GM12878 (cell line): Measurements from ENCODE around the gene UBR3. TPM values are rescaled to one million over a fixed set of nuclear protein-coding genes. Genes with fewer than 3 reads are reported as not detected.

Source experiments
- ATAC-seq: fragments of 200-7000 bp; cut with Tn5 transposase; 3 replicates; pipeline ENCODE4 v1.9.1; 2020; ENCODE audit warnings: mild to moderate bottlenecking, moderate library complexity
- BruUV-seq: library from RNA; stranded (reverse); fragments of 400-500 nt; replicated peaks from 2 replicates; lab custom pipeline; 2021; lab: Mats Ljungman, UMichigan
- CTCF ChIA-PET: fragments of 300-600 bp; sonication (Branson Sonifier 250); formaldehyde crosslinking; extraction: SDS; loops from one replicate; lab custom pipeline; 2021; ENCODE audit warnings: inconsistent platforms; lab: Yijun Ruan, JAX
- POLR2A ChIA-PET: fragments of 350-600 bp; formaldehyde crosslinking; extraction: SDS; loops from one replicate; lab custom pipeline; 2021; ENCODE audit warnings: inconsistent platforms; lab: Charles Lee
- RAD21 ChIA-PET: fragments of 300-600 bp; sonication (Branson Sonifier 250); formaldehyde crosslinking; loops from one replicate; lab custom pipeline; 2023; ENCODE audit warnings: antibody characterized with exemption; ENCODE audit not compliant: unreplicated experiment; lab: Charles Lee
- SMC1A ChIA-PET: fragments of 300-600 bp; sonication (Branson Sonifier 250); formaldehyde crosslinking; loops from one replicate; lab custom pipeline; 2023; ENCODE audit not compliant: unreplicated experiment, uncharacterized antibody; lab: Charles Lee
- DNase-seq: peaks from one replicate; pipeline ENCODE4 v3.0.0-alpha.2; 2011; ENCODE audit warnings: low read depth, low spot score
- FAIRE-seq: peaks from 3 replicates; lab custom pipeline; 2011; peaks lifted over from hg19 to GRCh38; lab: Jason Lieb, UNC
- H2AFZ ChIP-seq: 2 replicates; pipeline ENCODE4 v1.6.0; 2011; ENCODE audit warnings: low read depth, low read length, control low read depth; ENCODE audit not compliant: control insufficient read depth
- H3K27ac ChIP-seq: 2 replicates; pipeline ENCODE4 v1.5.1; 2011; ENCODE audit warnings: control low read depth; ENCODE audit not compliant: control insufficient read depth, insufficient read depth
- H3K27me3 ChIP-seq, 2 experiments: replicated peaks in 1 of 2; 2 replicates each; pipeline versions ENCODE4 v1.6.0 to v1.6.1; 2011; ENCODE audit warnings: low read length in 1 of 2; ENCODE audit not compliant: control insufficient read depth in 2 of 2, insufficient read depth in 2 of 2
- H3K36me3 ChIP-seq, 2 experiments: 2 replicates each; pipeline ENCODE4 v1.5.1; 2011; ENCODE audit warnings: low read length in 1 of 2; ENCODE audit not compliant: control insufficient read depth in 2 of 2, insufficient read depth in 2 of 2
- H3K4me1 ChIP-seq: 2 replicates; pipeline ENCODE4 v1.6.1; 2011; ENCODE audit warnings: mild to moderate bottlenecking, low read length, moderate library complexity, mixed read lengths; ENCODE audit not compliant: control insufficient read depth, insufficient read depth
- H3K4me2 ChIP-seq: 2 replicates; pipeline ENCODE4 v1.6.0; 2011; ENCODE audit warnings: control low read depth; ENCODE audit not compliant: control insufficient read depth, insufficient read depth
- H3K4me3 ChIP-seq: fragments of 200-600 bp; sonication (generic); 2 replicates; pipeline ENCODE4 v1.5.1; 2016
- H3K79me2 ChIP-seq: 2 replicates; pipeline ENCODE4 v1.6.0; 2011; ENCODE audit warnings: low read length; ENCODE audit not compliant: control insufficient read depth, insufficient read depth
- H3K9ac ChIP-seq: 2 replicates; pipeline ENCODE4 v1.8.0; 2011; ENCODE audit warnings: low read length, control low read depth, mixed read lengths; ENCODE audit not compliant: control insufficient read depth, insufficient read depth
- H3K9me3 ChIP-seq: replicated peaks from 3 replicates; pipeline ENCODE4 v1.5.1; 2011; ENCODE audit warnings: mild to moderate bottlenecking, low read length; ENCODE audit not compliant: control insufficient read depth, insufficient read depth
- H4K20me1 ChIP-seq: 2 replicates; pipeline ENCODE4 v1.6.0; 2011; ENCODE audit not compliant: control insufficient read depth, insufficient read depth
- ASH2L ChIP-seq: fragments of 300-600, 200-600 bp; sonication (generic); IDR thresholded peaks from 2 replicates; pipeline ENCODE4 v1.6.1; 2017; ENCODE audit warnings: low read depth, mild to moderate bottlenecking, borderline replicate concordance
- ATF2 ChIP-seq: IDR thresholded peaks from 2 replicates; pipeline ENCODE4 v1.6.1; 2012; ENCODE audit warnings: low read length, inconsistent platforms
- CBX3 ChIP-seq: fragments of 200-600 bp; sonication (generic); IDR thresholded peaks from 2 replicates; pipeline ENCODE4 v1.6.1; 2016; ENCODE audit warnings: low read depth, borderline replicate concordance
- CHD4 ChIP-seq: fragments of 200-600 bp; sonication (generic); IDR thresholded peaks from 2 replicates; pipeline ENCODE4 v1.6.1; 2016; ENCODE audit warnings: mild to moderate bottlenecking
- EGR1 ChIP-seq, 2 experiments: IDR thresholded peaks; 1 replicate in 1 of 2; 2 replicates in 1 of 2; pipeline ENCODE4 v1.6.1; 2011 to 2012; ENCODE audit warnings: low read depth in 2 of 2, low read length in 2 of 2, borderline replicate concordance in 1 of 2, mild to moderate bottlenecking in 1 of 2, moderate library complexity in 1 of 2
- ESRRA ChIP-seq: IDR thresholded peaks from 2 replicates; pipeline ENCODE4 v1.6.1; 2012; ENCODE audit warnings: mild to moderate bottlenecking, low read length, improper control_type of control experiment
- JUNB ChIP-seq: IDR thresholded peaks from 2 replicates; pipeline ENCODE4 v1.6.1; 2016; ENCODE audit warnings: antibody characterized with exemption, mild to moderate bottlenecking
- MTA3 ChIP-seq: IDR thresholded peaks from 2 replicates; pipeline ENCODE4 v1.6.1; 2012; ENCODE audit warnings: low read length, inconsistent platforms, borderline replicate concordance
- MYC ChIP-seq: IDR thresholded peaks from 2 replicates; pipeline ENCODE4 v1.6.1; 2011; ENCODE audit warnings: mild to moderate bottlenecking, low read length, moderate library complexity, inconsistent platforms; ENCODE audit not compliant: insufficient read depth, insufficient replicate concordance, insufficient read length, severe bottlenecking
- POLR2A ChIP-seq: IDR thresholded peaks from 2 replicates; pipeline ENCODE4 v1.6.1; 2011; ENCODE audit warnings: low read depth, mild to moderate bottlenecking, low read length
- RB1 ChIP-seq: fragments of 450-650 bp; formaldehyde crosslinking; IDR thresholded peaks from 2 replicates; pipeline ENCODE4 v1.6.1; 2017; ENCODE audit warnings: mild to moderate bottlenecking, borderline replicate concordance
- SMAD5 ChIP-seq: IDR thresholded peaks from 2 replicates; pipeline ENCODE4 v1.6.1; 2016; ENCODE audit warnings: antibody characterized with exemption, low read depth
- SP1 ChIP-seq: IDR thresholded peaks from one replicate; pipeline ENCODE4 v1.6.1; 2011; ENCODE audit warnings: low read depth, low read length
- TCF3 ChIP-seq: IDR thresholded peaks from 2 replicates; pipeline ENCODE4 v1.6.1; 2012; ENCODE audit warnings: low read depth, mild to moderate bottlenecking, low read length, borderline replicate concordance; ENCODE audit not compliant: insufficient read depth
- ZBTB33 ChIP-seq: fragments of 450-650 bp; IDR thresholded peaks from 2 replicates; pipeline ENCODE4 v1.6.1; 2017; ENCODE audit warnings: mild to moderate bottlenecking
- ZZZ3 ChIP-seq: IDR thresholded peaks from 2 replicates; pipeline ENCODE4 v1.6.1; 2011; ENCODE audit warnings: low read depth; ENCODE audit not compliant: control insufficient read depth, insufficient read length
- WGBS: methylation state at CpG from one replicate; pipeline ENCODE4 v1.1.6; 2016; ENCODE audit warnings: low lambda C conversion rate; ENCODE audit not compliant: insufficient replicate concordance, insufficient coverage; ENCODE audit errors: missing lambda C conversion rate; 5-methylcytosine and 5-hydroxymethylcytosine counted together
- in situ Hi-C: fragments of 300-500 bp; cut with MboI; formaldehyde crosslinking; loops from 9 replicates; pipeline ENCODE4 v1.14.3; 2018; ENCODE audit warnings: mixed read lengths
- intact Hi-C: fragments of 100-400 bp; cut with micrococcal nuclease; formaldehyde crosslinking; loops from one replicate; pipeline ENCODE4 v1.14.2; 2022; ENCODE audit not compliant: unreplicated experiment
- polyA plus RNA-seq, 11 experiments: library from polyadenylated mRNA; depleted of rRNA in 4 of 11; unstranded in 6 of 11; stranded (reverse) in 5 of 11; fragments of >200 nt; fragmentation: Nextera tagmentation in 4 of 11; fragmentation: Illumina TruSeq in 1 of 11; extraction: Ambion mirVana in 4 of 11; extraction: Trizol in 1 of 11; gene quantifications; 1 replicate in 1 of 11; 2 replicates in 10 of 11; pipeline versions ENCODE4 v1.2.1 to v1.2.3, GENCODE V29; 2011 to 2016; ENCODE audit warnings: inconsistent platforms in 2 of 11, missing spikeins in 2 of 11, low read depth in 1 of 11
- total RNA-seq, 4 experiments: library from RNA; depleted of rRNA in 3 of 4; stranded (reverse); fragments of >200 nt in 3 of 4; fragmentation: Illumina TruSeq in 1 of 4; extraction: Trizol in 1 of 4; gene quantifications; 2 replicates each; pipeline versions ENCODE4 v1.2.1 to v1.2.3, GENCODE V29; 2013 to 2021

UBR3 gene
- total and polyA plus RNA-seq, 10 of the 15 experiments (the other 5 are each of a cell fraction or from before 2014, with no cell fraction given) = 3.8 to 22.9 (median 11.2) TPM

GRCh38 chr2:169795181-169795580 lies 32.1 kb upstream of the UBR3 start:
- no peak overlapping the region for H3K27ac ChIP-seq
- no peaks in the 10 kb centered on the region for H3K27me3 ChIP-seq
- ATAC-seq (no peak), FAIRE-seq (no peak), DNase-seq (no peak)
- no peaks in the 10 kb centered on the region for H3K36me3 ChIP-seq
- peaks cover 14% of the 10 kb centered on the region for H3K79me2 ChIP-seq
- ChIA-PET CTCF (interaction anchor here (0.8 to 1.9 kb wide), 7 partner anchors 10 to 268 kb away, joined by 3 to 6 read pairs (median 4); partner anchors contain the start of genes FASTKD1 and UBR3), POLR2A (interaction anchor here (0.6 to 0.8 kb wide), 2 partner anchors 17 to 1481 kb away, joined by 3 read pairs; no protein-coding TSS in a partner anchor), SMC1A (interaction anchor here (0.8 to 1.5 kb wide), 3 partner anchors 29 to 267 kb away, joined by 3 to 6 read pairs (median 3); no protein-coding TSS in a partner anchor), RAD21 (no interaction called here)
- no peak overlapping the region for H3K4me2 ChIP-seq
- no TSS peak for BruUV-seq
- WGBS = 28% methylated on average over 2 of the region's 2 CpGs
- no peak for TF ChIP-seq SMAD5
- TF ChIP-seq ZBTB33 = no peak
- no peak for TF ChIP-seq CBX3
- no peak for TF ChIP-seq POLR2A
- TF ChIP-seq CHD4 = no peak
- no peak for TF ChIP-seq ZZZ3
- TF ChIP-seq MYC = no peak
- no peak for TF ChIP-seq SP1
- no peak for TF ChIP-seq EGR1 (IDR thresholded peaks at IDR 0.05; ENCODE audit: borderline replicate concordance in 1 of 2, low read depth in 2 of 2, low read length in 2 of 2)
- no peak for TF ChIP-seq MTA3
- no peak for TF ChIP-seq ASH2L
- no peak for TF ChIP-seq JUNB
- TF ChIP-seq RB1 = no peak
- TF ChIP-seq TCF3 = no peak
- no peak for TF ChIP-seq ATF2
- no peak for TF ChIP-seq ESRRA
- no peak overlapping the region for H3K9ac ChIP-seq
- no peaks in the 10 kb centered on the region for H4K20me1 ChIP-seq
- intact Hi-C loops (loop anchor here (10.0 kb wide), 1 partner anchor 270 kb away; no protein-coding TSS in a partner anchor), in situ Hi-C loops (no loop called here)
- no peak overlapping the region for H3K4me3 ChIP-seq
- no peaks in the 10 kb centered on the region; the same call in 2 of the 3 replicates for H3K9me3 ChIP-seq
- H2AFZ ChIP-seq = no peak overlapping the region
- H3K4me1 ChIP-seq = no peaks in the 10 kb centered on the region
